ENCODE results near the gene POLD3.

- no peak for TF ChIP-seq CTCF (IDR thresholded peaks at IDR 0.05)
- TF ChIP-seq POLR2AphosphoS5 (IDR thresholded peaks at IDR 0.05), result no peak
- no peak for TF ChIP-seq POLR2A (IDR thresholded peaks at IDR 0.05)
Observed at GRCh38 chr11:74626130-74626529, 33.7 kb downstream of the POLD3 start.

All from gastroesophageal sphincter (tissue), 3 donors.